HG03175 (cell line): Measurements from ENCODE around the gene PCDH10.

ENCODE experiments used
- ATAC-seq: cut with Tn5 transposase; IDR thresholded peaks from one replicate; pipeline ENCODE4 v1.9.1; 2021; ENCODE audit warnings: mild to moderate bottlenecking, moderate library complexity; ENCODE audit not compliant: unreplicated experiment

PCDH10 gene

GRCh38 chr4:133148690-133149363 lies at the start of gene PCDH10:
Gene PCDH10, plus strand, starts transcription at chr4:133149294. Its CDS starts 847 bp downstream, at chr4:133150141.
- ATAC-seq: peak; percentile 75

- ATAC-seq: no peak
Observed at GRCh38 chr4:133102043-133102442, 47.1 kb upstream of the PCDH10 start.

GRCh38 chr4:133102612-133103409 lies 46.3 kb upstream of the PCDH10 start:
- no peak for ATAC-seq

- ATAC-seq: no peak
Observed at GRCh38 chr4:133112641-133113040, 36.5 kb upstream of the PCDH10 start.

GRCh38 chr4:133124746-133125145 lies 24.3 kb upstream of the PCDH10 start:
- ATAC-seq: no peak

GRCh38 chr4:133127500-133127899 lies 21.6 kb upstream of the PCDH10 start:
- no peak for ATAC-seq

- ATAC-seq: no peak
Observed at GRCh38 chr4:133129237-133129636, 19.9 kb upstream of the PCDH10 start.

- no peak for ATAC-seq
Observed at GRCh38 chr4:133130171-133130570, 18.9 kb upstream of the PCDH10 start.

- ATAC-seq: no peak
Observed at GRCh38 chr4:133131829-133132460, 17.1 kb upstream of the PCDH10 start.

- ATAC-seq: no peak
Observed at GRCh38 chr4:133136833-133137232, 12.3 kb upstream of the PCDH10 start.

- ATAC-seq: no peak
Observed at GRCh38 chr4:133137571-133137970, 11.5 kb upstream of the PCDH10 start.

GRCh38 chr4:133143775-133144430 lies 5.2 kb upstream of the PCDH10 start:
- no peak for ATAC-seq

GRCh38 chr4:133145241-133145640 lies 3.9 kb upstream of the PCDH10 start:
- ATAC-seq: no peak

GRCh38 chr4:133145758-133146573 lies 3.1 kb upstream of the PCDH10 start:
- ATAC-seq: no peak

GRCh38 chr4:133146574-133147241 lies 2.4 kb upstream of the PCDH10 start:
- peak; percentile 39 for ATAC-seq

GRCh38 chr4:133147286-133147821 lies 1.7 kb upstream of the PCDH10 start:
- no peak for ATAC-seq

GRCh38 chr4:133147921-133148689 lies 989 bp upstream of the PCDH10 start:
- no peak for ATAC-seq

GRCh38 chr4:133149364-133149695 lies 236 bp downstream of the PCDH10 start:
- no peak for ATAC-seq

GRCh38 chr4:133149932-133150471 lies 908 bp downstream of the PCDH10 start:
- no peak for ATAC-seq
